Mesothelial cell of epicardium (in vitro differentiated cells): ENCODE data around the gene ALG8. TPM values are rescaled to one million over a fixed set of nuclear protein-coding genes. Genes with fewer than 3 reads are reported as not detected.

Source experiments
- DNase-seq, 2 experiments: peaks; one replicate each; pipeline ENCODE4 v3.0.0; 2021; ENCODE audit warnings: low spot score in 2 of 2; ENCODE audit not compliant: unreplicated experiment in 2 of 2
- H3K27ac Mint-ChIP-seq: 2 replicates; pipeline ENCODE4 v1.8.0; 2021; ENCODE audit warnings: mixed read lengths
- H3K27me3 Mint-ChIP-seq: 2 replicates; pipeline ENCODE4 v1.8.0; 2021; ENCODE audit warnings: low read depth, mixed read lengths
- H3K36me3 Mint-ChIP-seq: 2 replicates; pipeline ENCODE4 v1.8.0; 2021; ENCODE audit warnings: mixed read lengths
- H3K4me1 Mint-ChIP-seq: 2 replicates; pipeline ENCODE4 v1.8.0; 2021; ENCODE audit warnings: mixed read lengths
- H3K4me3 Mint-ChIP-seq: 2 replicates; pipeline ENCODE4 v1.8.0; 2021; ENCODE audit warnings: mild to moderate bottlenecking, moderate library complexity, mixed read lengths
- H3K9me3 Mint-ChIP-seq: 2 replicates; pipeline ENCODE4 v1.8.0; 2021; ENCODE audit warnings: mixed read lengths
- CTCF ChIP-seq: fragments of 200-600 bp; sonication (generic); IDR thresholded peaks from one replicate; pipeline ENCODE4 v1.5.0; 2021; ENCODE audit warnings: antibody characterized with exemption; ENCODE audit not compliant: unreplicated experiment
- total RNA-seq: library from RNA; stranded (reverse); gene quantifications from 3 replicates; pipeline ENCODE4 v1.2.1, GENCODE V29; 2021

ALG8 gene
- total RNA-seq, 1 donor from 2014 or later: 63.0 TPM

GRCh38 chr11:78163828-78164227 lies 24.4 kb upstream of the ALG8 start:
- no peak for DNase-seq
- no peak overlapping the region for H3K27ac Mint-ChIP-seq

GRCh38 chr11:78161962-78162371 lies 22.5 kb upstream of the ALG8 start:
- H3K27ac Mint-ChIP-seq: no peak overlapping the region
- peaks cover 2% of the 10 kb centered on the region for H3K4me1 Mint-ChIP-seq
- no peaks in the 10 kb centered on the region for H3K9me3 Mint-ChIP-seq
- no peak for DNase-seq
- no peak overlapping the region for H3K4me3 Mint-ChIP-seq
- no peaks in the 10 kb centered on the region for H3K36me3 Mint-ChIP-seq
- TF ChIP-seq CTCF: no peak
- no peaks in the 10 kb centered on the region for H3K27me3 Mint-ChIP-seq

More at GRCh38 chr11:78163828-78164227, 24.4 kb upstream of the ALG8 start:
- peaks cover 12% of the 10 kb centered on the region for H3K4me1 Mint-ChIP-seq
- TF ChIP-seq CTCF: no peak
- H3K9me3 Mint-ChIP-seq: no peaks in the 10 kb centered on the region
- no peaks in the 10 kb centered on the region for H3K27me3 Mint-ChIP-seq
- H3K36me3 Mint-ChIP-seq: no peaks in the 10 kb centered on the region
- H3K4me3 Mint-ChIP-seq: no peak overlapping the region

- Mint-ChIP-seq H3K27me3 (no peaks in the 10 kb centered on the region), H3K4me1 (peaks cover 8% of the 10 kb centered on the region), H3K36me3 (no peaks in the 10 kb centered on the region), H3K4me3 (no peak overlapping the region), H3K27ac (no peak overlapping the region), H3K9me3 (no peaks in the 10 kb centered on the region)
- no peak for TF ChIP-seq CTCF
- no peak for DNase-seq
Observed at GRCh38 chr11:78161346-78161745, 21.9 kb upstream of the ALG8 start.

- peaks cover 12% of the 10 kb centered on the region for H3K4me1 Mint-ChIP-seq
- no peak overlapping the region for H3K4me3 Mint-ChIP-seq
- no peaks in the 10 kb centered on the region for H3K36me3 Mint-ChIP-seq
- H3K9me3 Mint-ChIP-seq: no peaks in the 10 kb centered on the region
- no peaks in the 10 kb centered on the region for H3K27me3 Mint-ChIP-seq
- no peak for DNase-seq
- no peak overlapping the region for H3K27ac Mint-ChIP-seq
- no peak for TF ChIP-seq CTCF
Observed at GRCh38 chr11:78160557-78160956, 21.1 kb upstream of the ALG8 start.

GRCh38 chr11:78158987-78159652 lies 19.7 kb upstream of the ALG8 start:
- Mint-ChIP-seq H3K4me1 (peaks cover 12% of the 10 kb centered on the region), H3K9me3 (no peaks in the 10 kb centered on the region), H3K4me3 (no peak overlapping the region), H3K27ac (no peak overlapping the region), H3K36me3 (no peaks in the 10 kb centered on the region), H3K27me3 (no peaks in the 10 kb centered on the region)
- DNase-seq: no peak
- TF ChIP-seq CTCF: no peak
